Endothelial cell of umbilical vein (primary cell): ENCODE measurements around the gene PHKG1. TPM values are rescaled to one million over a fixed set of nuclear protein-coding genes. Genes with fewer than 3 reads are reported as not detected.

Experiments used
- BruUV-seq: library from RNA; stranded (reverse); fragments of 400-500 nt; replicated peaks from 2 replicates; lab custom pipeline; 2021; lab: Mats Ljungman, UMichigan
- CTCF ChIA-PET: fragments of 300-600, 350-600 bp; sonication (Branson Sonifier 250); formaldehyde crosslinking; loops from one replicate; lab custom pipeline; 2021; ENCODE audit warnings: antibody characterized with exemption, inconsistent platforms; lab: Charles Lee
- POLR2A ChIA-PET: fragments of 300-600, 350-600 bp; sonication (Branson Sonifier 250); formaldehyde crosslinking; loops from one replicate; lab custom pipeline; 2021; ENCODE audit warnings: antibody characterized with exemption, inconsistent platforms; lab: Charles Lee
- DNase-seq: peaks from one replicate; pipeline ENCODE4 v3.0.0-alpha.2; 2011; ENCODE audit warnings: low read depth, low spot score
- FAIRE-seq: peaks from 2 replicates; lab custom pipeline; 2011; peaks lifted over from hg19 to GRCh38; lab: Jason Lieb, UNC
- H2AFZ ChIP-seq: 2 replicates; pipeline ENCODE4 v1.6.0; 2012; ENCODE audit warnings: low read depth, low read length, control low read depth, inconsistent platforms
- H3K27ac ChIP-seq: 2 replicates; pipeline ENCODE4 v1.5.1; 2011; ENCODE audit warnings: low read depth, mild to moderate bottlenecking, control low read depth, low read length, moderate library complexity; ENCODE audit not compliant: insufficient read depth
- H3K27me3 ChIP-seq, 2 experiments: 2 replicates each; pipeline versions ENCODE4 v1.6.0 to v1.6.1; 2011; ENCODE audit warnings: low read length in 2 of 2, mixed read lengths in 1 of 2; ENCODE audit not compliant: control insufficient read depth in 2 of 2, insufficient read depth in 2 of 2
- H3K36me3 ChIP-seq, 2 experiments: 2 replicates in 1 of 2; 3 replicates in 1 of 2; pipeline ENCODE4 v1.5.1; 2011; ENCODE audit warnings: low read length in 2 of 2, mild to moderate bottlenecking in 1 of 2, moderate library complexity in 1 of 2; ENCODE audit not compliant: control insufficient read depth in 2 of 2, insufficient read depth in 2 of 2; ENCODE audit errors: extremely low read depth in 1 of 2
- H3K4me1 ChIP-seq: 3 replicates; pipeline ENCODE4 v1.5.1; 2011; ENCODE audit warnings: mild to moderate bottlenecking, low read length; ENCODE audit not compliant: control insufficient read depth, insufficient read depth; ENCODE audit errors: extremely low read depth
- H3K4me2 ChIP-seq: 2 replicates; pipeline ENCODE4 v1.6.1; 2011; ENCODE audit warnings: low read length, control low read depth, mixed read lengths; ENCODE audit not compliant: insufficient read depth
- H3K4me3 ChIP-seq, 3 experiments: fragments of 200-600 bp in 1 of 3; sonication (generic), shearing (Covaris generic) in 1 of 3; replicated peaks in 1 of 3; 2 replicates each; pipeline ENCODE4 v1.5.1; 2011 to 2016; ENCODE audit warnings: control low read depth in 3 of 3, low read length in 3 of 3, mild to moderate bottlenecking in 2 of 3, inconsistent platforms in 1 of 3, low read depth in 1 of 3, moderate library complexity in 1 of 3; ENCODE audit not compliant: insufficient read depth in 1 of 3
- H3K79me2 ChIP-seq: 2 replicates; pipeline ENCODE4 v1.6.0; 2012; ENCODE audit warnings: low read length, inconsistent platforms; ENCODE audit not compliant: control insufficient read depth, insufficient read depth
- H3K9ac ChIP-seq: replicated peaks from 2 replicates; pipeline ENCODE3; 2011; ENCODE audit warnings: low read length, control low read depth; ENCODE audit not compliant: insufficient read depth; ENCODE audit errors: extremely low read depth
- H3K9me1 ChIP-seq: replicated peaks from 3 replicates; pipeline ENCODE4 v1.6.0; 2011; ENCODE audit warnings: mild to moderate bottlenecking, low read length; ENCODE audit not compliant: control insufficient read depth, insufficient read depth; ENCODE audit errors: extremely low read depth
- H3K9me3 ChIP-seq: replicated peaks from 2 replicates; pipeline ENCODE4 v1.5.1; 2012; ENCODE audit warnings: low read length, inconsistent platforms; ENCODE audit not compliant: control insufficient read depth, insufficient read depth
- H4K20me1 ChIP-seq: replicated peaks from 2 replicates; pipeline ENCODE3; 2011; ENCODE audit warnings: mild to moderate bottlenecking, low read length; ENCODE audit not compliant: control insufficient read depth, insufficient read depth; ENCODE audit errors: extremely low read depth
- CTCF ChIP-seq, 2 donors: IDR thresholded peaks; 1 replicate in 1 of 2; 2 replicates in 1 of 2; pipeline ENCODE4 v1.5.1; 2011; ENCODE audit warnings: low read length in 2 of 2, mild to moderate bottlenecking in 2 of 2, moderate library complexity in 2 of 2, control low read depth in 1 of 2, inconsistent platforms in 1 of 2, low read depth in 1 of 2; ENCODE audit not compliant: insufficient read depth in 1 of 2; ENCODE audit errors: extremely low read depth in 1 of 2
- GATA2 ChIP-seq: IDR thresholded peaks from 2 replicates; pipeline ENCODE4 v1.7.0; 2011; ENCODE audit warnings: low read depth, mild to moderate bottlenecking, moderate library complexity, mixed read lengths, low read length; ENCODE audit not compliant: insufficient read length, insufficient read depth
- MYC ChIP-seq: IDR thresholded peaks from one replicate; pipeline ENCODE4 v1.6.1; 2011; ENCODE audit warnings: mild to moderate bottlenecking, low read depth, low read length
- POLR2A ChIP-seq: IDR thresholded peaks from 2 replicates; pipeline ENCODE4 v1.6.1; 2012; ENCODE audit warnings: low read depth, mild to moderate bottlenecking, control low read depth, low read length
- dilution Hi-C: fragments of 300-500 bp; cut with MboI; formaldehyde crosslinking; loops from one replicate; pipeline ENCODE4 v1.15.0; 2019; ENCODE audit warnings: low sequenced_read_pairs; ENCODE audit not compliant: extremely low pct_ligation_motif_present
- intact Hi-C: fragments of 100-400 bp; cut with micrococcal nuclease; formaldehyde crosslinking; loops from one replicate; pipeline ENCODE4 v1.10.0; 2022
- polyA plus RNA-seq, 4 experiments: library from polyadenylated mRNA; depleted of rRNA in 3 of 4; stranded (reverse) in 3 of 4; unstranded in 1 of 4; fragments of >200 nt; gene quantifications; 2 replicates each; pipeline versions ENCODE4 v1.2.1 to v1.2.3, GENCODE V29; 2011 to 2012; ENCODE audit warnings: missing spikeins in 1 of 4
- total RNA-seq: library from RNA; stranded (reverse); gene quantifications from 2 replicates; pipeline ENCODE4 v1.2.3, GENCODE V29; 2021
- TF ChIP-seq, protein P1 (sequence below): IDR thresholded peaks from 2 replicates; pipeline ENCODE4 v1.6.1; 2011; ENCODE audit not compliant: insufficient read depth, insufficient read length

Gene PHKG1
- total and polyA plus RNA-seq, 2 donors (not counting 3 experiments of a cell fraction or from before 2014, with no cell fraction given), result 0.32 to 1.00 TPM

DNA sequence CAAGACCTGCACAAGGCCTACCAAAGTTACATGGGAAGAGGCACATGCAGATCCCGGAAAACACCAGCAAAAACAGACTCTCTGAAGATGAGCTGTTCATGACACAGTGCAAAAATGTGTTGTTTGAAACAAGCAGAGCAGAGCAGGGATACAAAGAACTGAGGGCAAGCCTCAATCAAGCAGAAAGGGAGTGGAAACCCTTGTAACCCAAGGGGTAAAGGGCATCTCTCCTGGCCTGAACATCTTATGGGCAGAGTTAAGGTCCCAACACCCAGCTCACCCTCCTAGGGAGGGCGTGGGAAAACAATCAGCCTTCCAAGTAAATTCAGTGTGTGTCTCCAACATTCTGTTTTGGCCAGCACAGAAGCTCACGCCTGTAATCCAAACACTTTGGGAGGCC is 52.0 kb downstream of the PHKG1 start:
- Histone ChIP-seq H3K36me3 (no peaks in the 10 kb centered on the region), H3K9ac (no peak overlapping the region), H3K4me1 (no peaks in the 10 kb centered on the region), H3K9me1 (no peaks in the 10 kb centered on the region), H3K9me3 (no peaks in the 10 kb centered on the region), H3K4me2 (no peak overlapping the region), H3K79me2 (no peaks in the 10 kb centered on the region), H3K4me3 (no peak overlapping the region), H2AFZ (no peak overlapping the region), H4K20me1 (no peaks in the 10 kb centered on the region), H3K27me3 (no peaks in the 10 kb centered on the region), H3K27ac (no peak overlapping the region)
- dilution Hi-C loops (no loop called here), intact Hi-C loops (no loop called here)
- ChIA-PET POLR2A (interaction anchor here (0.6 kb wide), 2 partner anchors 21 to 66 kb away, joined by 3 to 4 read pairs; no protein-coding TSS in a partner anchor), CTCF (interaction anchor here (0.7 to 1.1 kb wide), 4 partner anchors 13 to 41 kb away, joined by 3 to 4 read pairs (median 3); no protein-coding TSS in a partner anchor)
- BruUV-seq, result no TSS peak
- FAIRE-seq (no peak), DNase-seq (no peak)
- TF ChIP-seq POLR2A (no peak), GATA2 (no peak), MYC (no peak), CTCF (IDR thresholded peaks at IDR 0.05; ENCODE audit: extremely low read depth in 1 of 2, insufficient read depth in 1 of 2, low read depth in 1 of 2, low read length in 2 of 2) (no peak)
- TF ChIP-seq, protein P1, sequence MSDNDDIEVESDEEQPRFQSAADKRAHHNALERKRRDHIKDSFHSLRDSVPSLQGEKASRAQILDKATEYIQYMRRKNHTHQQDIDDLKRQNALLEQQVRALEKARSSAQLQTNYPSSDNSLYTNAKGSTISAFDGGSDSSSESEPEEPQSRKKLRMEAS, result no peak
